ENCODE data around the gene ETV6.
A peak's percentile ranks its signal among the peaks of the same experiment; 100 is the strongest.

ETV6 gene

GRCh38 chr12:11884116-11884515, 234.6 kb downstream of the ETV6 start:
- 90 to 95% methylated on average over 10 to 11 of the region's 11 CpGs for WGBS, 2 experiments (ENCODE audit: insufficient coverage in 2 of 2)
- H3K4me3 ChIP-seq (ENCODE audit: extremely low read depth, insufficient read depth, low read length, poor library complexity, severe bottlenecking), result no peak overlapping the region
- no peaks in the 10 kb centered on the region for H3K9me3 ChIP-seq (ENCODE audit: control insufficient read depth, low read length)
- peaks cover 74% of the 10 kb centered on the region for H3K36me3 ChIP-seq (ENCODE audit: control insufficient read depth, insufficient read depth, low read length)
- peak overlapping the region; percentile 61 for H3K27ac ChIP-seq (ENCODE audit: low read depth, low read length, severe bottlenecking)
- peaks cover 32% of the 10 kb centered on the region for H3K4me1 ChIP-seq (ENCODE audit: control insufficient read depth, insufficient read depth, low read length, poor library complexity, severe bottlenecking)

- peaks cover 26% of the 10 kb centered on the region for H3K4me1 ChIP-seq (ENCODE audit: control insufficient read depth, insufficient read depth, low read length, poor library complexity, severe bottlenecking)
- peaks cover 80% of the 10 kb centered on the region for H3K36me3 ChIP-seq (ENCODE audit: control insufficient read depth, insufficient read depth, low read length)
- H3K9me3 ChIP-seq (ENCODE audit: control insufficient read depth, low read length), result no peaks in the 10 kb centered on the region
- H3K27ac ChIP-seq (ENCODE audit: low read depth, low read length, severe bottlenecking), result peak overlapping the region; percentile 61
- H3K4me3 ChIP-seq (ENCODE audit: extremely low read depth, insufficient read depth, low read length, poor library complexity, severe bottlenecking), result no peak overlapping the region
- no CpG with 5 or more reads among the region's 2 CpGs for WGBS, 2 experiments (ENCODE audit: insufficient coverage in 2 of 2)
Observed at GRCh38 chr12:11884706-11885105, 235.2 kb downstream of the ETV6 start.

GRCh38 chr12:11885261-11886038, 236.0 kb downstream of the ETV6 start:
- Histone ChIP-seq H3K9me3 (ENCODE audit: control insufficient read depth, low read length) (no peaks in the 10 kb centered on the region), H3K27ac (ENCODE audit: low read depth, low read length, severe bottlenecking) (peak overlapping the region; percentile 61), H3K4me1 (ENCODE audit: control insufficient read depth, insufficient read depth, low read length, poor library complexity, severe bottlenecking) (peaks cover 25% of the 10 kb centered on the region), H3K4me3 (ENCODE audit: extremely low read depth, insufficient read depth, low read length, poor library complexity, severe bottlenecking) (no peak overlapping the region), H3K36me3 (ENCODE audit: control insufficient read depth, insufficient read depth, low read length) (peaks cover 82% of the 10 kb centered on the region)
- WGBS, 2 experiments (ENCODE audit: insufficient coverage in 2 of 2), result 78% methylated on average over 7 of the region's 8 CpGs

- Histone ChIP-seq H3K4me1 (ENCODE audit: control insufficient read depth, insufficient read depth, low read length, poor library complexity, severe bottlenecking) (peaks cover 25% of the 10 kb centered on the region), H3K36me3 (ENCODE audit: control insufficient read depth, insufficient read depth, low read length) (peaks cover 83% of the 10 kb centered on the region), H3K4me3 (ENCODE audit: extremely low read depth, insufficient read depth, low read length, poor library complexity, severe bottlenecking) (no peak overlapping the region), H3K27ac (ENCODE audit: low read depth, low read length, severe bottlenecking) (no peak overlapping the region), H3K9me3 (ENCODE audit: control insufficient read depth, low read length) (no peaks in the 10 kb centered on the region)
- 100% methylated on average over 2 of the region's 3 CpGs for WGBS, 2 experiments (ENCODE audit: insufficient coverage in 2 of 2)
Observed at GRCh38 chr12:11886339-11886738, 236.9 kb downstream of the ETV6 start.

- WGBS, 2 experiments (ENCODE audit: insufficient coverage in 2 of 2), result 91 to 100% methylated on average over 2 to 3 of the region's 3 CpGs
- no peak overlapping the region for H3K27ac ChIP-seq (ENCODE audit: low read depth, low read length, severe bottlenecking)
- peaks cover 25% of the 10 kb centered on the region for H3K4me1 ChIP-seq (ENCODE audit: control insufficient read depth, insufficient read depth, low read length, poor library complexity, severe bottlenecking)
- peaks cover 89% of the 10 kb centered on the region for H3K36me3 ChIP-seq (ENCODE audit: control insufficient read depth, insufficient read depth, low read length)
- no peaks in the 10 kb centered on the region for H3K9me3 ChIP-seq (ENCODE audit: control insufficient read depth, low read length)
- H3K4me3 ChIP-seq (ENCODE audit: extremely low read depth, insufficient read depth, low read length, poor library complexity, severe bottlenecking), result no peak overlapping the region
Observed at GRCh38 chr12:11888029-11888428, 238.6 kb downstream of the ETV6 start.

- peaks cover 67% of the 10 kb centered on the region for H3K36me3 ChIP-seq (ENCODE audit: control insufficient read depth, insufficient read depth, low read length)
- WGBS, 2 experiments (ENCODE audit: insufficient coverage in 2 of 2), result 100% methylated on average over 1 of the region's 4 CpGs; no CpG with 5 or more reads in 1 of the 2 experiments
Observed at GRCh38 chr12:11891346-11891745, 241.9 kb downstream of the ETV6 start.

GRCh38 chr12:11891754-11892386, 242.4 kb downstream of the ETV6 start:
- H3K9me3 ChIP-seq (ENCODE audit: control insufficient read depth, low read length), result no peaks in the 10 kb centered on the region
- no peak overlapping the region for H3K27ac ChIP-seq (ENCODE audit: low read depth, low read length, severe bottlenecking)
- H3K4me1 ChIP-seq (ENCODE audit: control insufficient read depth, insufficient read depth, low read length, poor library complexity, severe bottlenecking), result no peaks in the 10 kb centered on the region
- H3K4me3 ChIP-seq (ENCODE audit: extremely low read depth, insufficient read depth, low read length, poor library complexity, severe bottlenecking), result no peak overlapping the region
- peaks cover 63% of the 10 kb centered on the region for H3K36me3 ChIP-seq (ENCODE audit: control insufficient read depth, insufficient read depth, low read length)
- 94 to 98% methylated on average over 9 of the region's 9 CpGs for WGBS, 2 experiments (ENCODE audit: insufficient coverage in 2 of 2)

More at GRCh38 chr12:11891346-11891745, 241.9 kb downstream of the ETV6 start:
- Histone ChIP-seq H3K9me3 (ENCODE audit: control insufficient read depth, low read length) (no peaks in the 10 kb centered on the region), H3K4me1 (ENCODE audit: control insufficient read depth, insufficient read depth, low read length, poor library complexity, severe bottlenecking) (peaks cover under 1% of the 10 kb centered on the region), H3K4me3 (ENCODE audit: extremely low read depth, insufficient read depth, low read length, poor library complexity, severe bottlenecking) (no peak overlapping the region), H3K27ac (ENCODE audit: low read depth, low read length, severe bottlenecking) (no peak overlapping the region)

GRCh38 chr12:11893998-11894397, 244.5 kb downstream of the ETV6 start:
- WGBS, 2 experiments (ENCODE audit: insufficient coverage in 2 of 2), result 75 to 90% methylated on average over 1 to 2 of the region's 4 CpGs
- peaks cover 42% of the 10 kb centered on the region for H3K36me3 ChIP-seq (ENCODE audit: control insufficient read depth, insufficient read depth, low read length)
- no peak overlapping the region for H3K4me3 ChIP-seq (ENCODE audit: extremely low read depth, insufficient read depth, low read length, poor library complexity, severe bottlenecking)
- H3K27ac ChIP-seq (ENCODE audit: low read depth, low read length, severe bottlenecking), result no peak overlapping the region
- H3K4me1 ChIP-seq (ENCODE audit: control insufficient read depth, insufficient read depth, low read length, poor library complexity, severe bottlenecking), result no peaks in the 10 kb centered on the region
- no peaks in the 10 kb centered on the region for H3K9me3 ChIP-seq (ENCODE audit: control insufficient read depth, low read length)

- WGBS, 2 experiments (ENCODE audit: insufficient coverage in 2 of 2), result no CpG with 5 or more reads among the region's 4 CpGs
- Histone ChIP-seq H3K9me3 (ENCODE audit: control insufficient read depth, low read length) (no peaks in the 10 kb centered on the region), H3K36me3 (ENCODE audit: control insufficient read depth, insufficient read depth, low read length) (peaks cover 33% of the 10 kb centered on the region), H3K27ac (ENCODE audit: low read depth, low read length, severe bottlenecking) (no peak overlapping the region), H3K4me1 (ENCODE audit: control insufficient read depth, insufficient read depth, low read length, poor library complexity, severe bottlenecking) (no peaks in the 10 kb centered on the region), H3K4me3 (ENCODE audit: extremely low read depth, insufficient read depth, low read length, poor library complexity, severe bottlenecking) (no peak overlapping the region)
Observed at GRCh38 chr12:11894890-11895289, 245.4 kb downstream of the ETV6 start.

- Histone ChIP-seq H3K4me3 (ENCODE audit: extremely low read depth, insufficient read depth, low read length, poor library complexity, severe bottlenecking) (no peak overlapping the region), H3K36me3 (ENCODE audit: control insufficient read depth, insufficient read depth, low read length) (peaks cover 28% of the 10 kb centered on the region), H3K9me3 (ENCODE audit: control insufficient read depth, low read length) (no peaks in the 10 kb centered on the region), H3K27ac (ENCODE audit: low read depth, low read length, severe bottlenecking) (no peak overlapping the region), H3K4me1 (ENCODE audit: control insufficient read depth, insufficient read depth, low read length, poor library complexity, severe bottlenecking) (no peaks in the 10 kb centered on the region)
- 91 to 99% methylated on average over 5 to 6 of the region's 7 CpGs for WGBS, 2 experiments (ENCODE audit: insufficient coverage in 2 of 2)
Observed at GRCh38 chr12:11895421-11896078, 246.1 kb downstream of the ETV6 start.

Measured in mesodermal cell (in vitro differentiated cells).